GM19324 (cell line): Measurements from ENCODE around the gene SCFD2.

Experiments used
- ATAC-seq: cut with Tn5 transposase; IDR thresholded peaks from one replicate; pipeline ENCODE4 v1.9.1; 2021; ENCODE audit warnings: mild to moderate bottlenecking, moderate library complexity; ENCODE audit not compliant: unreplicated experiment, low FRiP score

The SCFD2 gene

DNA sequence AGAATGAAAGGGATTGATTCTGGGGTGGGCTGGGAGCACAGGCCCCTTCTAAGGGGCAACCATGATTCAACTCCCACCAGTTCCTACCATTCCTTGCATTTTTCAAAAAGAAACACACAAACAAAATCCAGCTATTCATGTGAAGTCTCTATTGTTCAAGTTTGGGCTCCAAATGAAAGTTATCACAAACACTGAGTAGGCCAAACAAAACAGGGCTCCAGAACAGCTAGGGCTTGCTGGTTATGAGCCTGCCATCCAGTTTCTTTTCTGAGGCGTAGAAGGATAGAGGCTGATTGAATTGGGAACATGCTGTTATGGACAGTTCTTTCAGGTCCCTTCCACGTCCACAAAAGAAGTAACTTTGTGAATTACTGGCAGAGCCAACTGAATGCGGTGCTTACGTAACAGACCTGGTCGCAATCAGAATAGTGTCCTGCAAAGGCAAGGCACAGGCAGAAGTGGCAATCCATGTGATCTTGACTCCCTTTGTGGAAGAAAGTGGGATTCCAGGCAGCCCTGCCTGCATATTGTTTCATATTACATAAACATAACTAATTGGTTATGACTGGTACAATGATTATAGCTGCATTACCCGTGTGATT, 244.5 kb downstream of the SCFD2 start:
- ATAC-seq, result no peak

DNA sequence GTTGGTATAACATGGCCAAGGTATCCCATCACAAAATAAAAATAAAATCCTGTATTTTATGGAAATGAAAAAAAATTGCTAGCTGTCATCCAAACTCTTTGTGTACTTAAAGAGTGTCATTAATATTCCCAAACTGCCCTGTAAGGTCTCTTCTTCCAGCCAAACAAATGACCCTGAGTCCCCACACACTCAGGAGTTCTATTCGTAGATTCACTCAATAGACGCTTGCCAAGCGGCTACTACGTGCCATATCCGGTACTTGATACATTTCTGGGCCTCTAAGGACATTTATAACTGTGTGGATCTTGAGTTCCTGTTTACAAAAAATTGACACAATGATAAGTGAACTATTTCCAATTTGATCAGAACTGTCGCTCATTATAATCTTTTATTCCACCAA, 245.1 kb downstream of the SCFD2 start:
- no peak for ATAC-seq

DNA sequence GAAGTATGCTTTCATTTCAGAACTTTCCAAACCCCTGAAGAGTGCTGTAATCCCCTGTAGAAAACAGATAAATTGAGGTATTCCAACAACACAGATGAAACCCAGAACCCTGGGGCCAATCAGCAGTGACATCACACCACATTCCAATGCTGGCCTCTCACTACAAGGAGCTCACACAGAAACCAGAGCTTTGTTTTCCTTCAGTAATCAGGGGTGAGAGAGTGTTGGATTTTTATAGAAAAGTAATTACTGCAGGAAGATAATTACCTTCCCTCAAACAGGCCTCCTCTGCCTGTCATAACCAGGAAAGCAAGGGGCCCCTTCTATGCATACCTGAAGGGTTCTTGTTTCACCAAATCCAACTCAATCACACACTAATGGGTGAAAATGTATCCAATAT, 246.2 kb downstream of the SCFD2 start:
- no peak for ATAC-seq

- no peak for ATAC-seq
Observed at GRCh38 chr4:53118676-53119075, 247.2 kb downstream of the SCFD2 start.

DNA sequence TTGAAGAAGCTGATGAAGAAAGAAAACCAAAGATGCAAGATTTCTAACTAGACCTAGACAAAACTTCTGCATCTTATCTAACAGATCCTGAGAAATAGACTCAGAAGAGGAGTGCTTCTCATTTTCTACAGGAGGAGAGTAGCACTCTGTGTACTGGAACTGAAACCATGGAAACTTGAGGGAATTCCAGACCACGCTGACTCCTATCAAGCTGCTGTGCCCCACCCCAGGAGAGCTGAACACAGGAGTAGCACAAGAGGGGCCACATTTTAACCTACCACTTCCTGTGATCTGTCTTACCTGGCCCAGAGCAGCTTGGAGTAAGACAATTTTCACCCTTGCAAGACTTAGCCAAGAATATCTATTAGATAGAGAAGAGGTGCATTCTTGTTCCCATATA, 248.9 kb downstream of the SCFD2 start:
- ATAC-seq, result no peak

GRCh38 chr4:53113431-53114225, 252.2 kb downstream of the SCFD2 start:
- no peak for ATAC-seq

DNA sequence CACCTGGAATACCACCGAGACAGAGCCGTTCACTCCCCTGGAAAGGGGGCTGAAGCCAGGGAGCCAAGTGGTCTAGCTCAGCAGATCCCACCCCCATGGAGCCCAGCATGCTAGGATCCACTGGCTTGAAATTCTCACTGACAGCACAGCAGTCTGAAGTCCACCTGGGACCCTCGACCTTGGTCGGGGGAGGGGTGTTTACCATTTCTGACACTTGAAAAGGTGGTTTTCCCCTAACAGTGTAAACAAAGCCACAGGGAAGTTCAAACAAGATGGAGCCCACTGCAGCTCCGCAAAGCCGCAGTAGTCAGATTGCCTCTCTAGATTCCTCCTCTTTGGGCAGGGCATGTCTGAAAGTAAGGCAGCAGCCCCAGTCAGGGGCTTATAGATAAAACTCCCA, 260.5 kb downstream of the SCFD2 start:
- ATAC-seq, result no peak

DNA sequence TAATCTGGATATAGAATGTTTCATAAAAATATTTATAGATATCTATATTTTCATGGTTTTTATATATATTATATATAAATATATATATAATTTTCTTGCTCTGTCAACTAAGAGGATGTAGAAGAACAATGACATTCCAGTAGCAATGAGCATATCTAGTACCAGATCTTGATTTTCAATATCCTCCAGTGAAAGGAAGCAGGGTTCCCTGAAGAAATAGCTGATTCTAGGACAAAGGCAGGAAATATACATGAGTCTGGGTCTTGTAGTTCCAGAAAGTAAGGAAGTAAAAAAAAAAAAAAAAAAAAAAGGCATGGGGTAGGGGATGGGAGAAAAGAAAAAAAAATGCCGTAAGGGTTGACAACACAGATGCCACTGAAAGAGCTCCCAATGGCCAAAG, 262.4 kb downstream of the SCFD2 start:
- no peak for ATAC-seq

DNA sequence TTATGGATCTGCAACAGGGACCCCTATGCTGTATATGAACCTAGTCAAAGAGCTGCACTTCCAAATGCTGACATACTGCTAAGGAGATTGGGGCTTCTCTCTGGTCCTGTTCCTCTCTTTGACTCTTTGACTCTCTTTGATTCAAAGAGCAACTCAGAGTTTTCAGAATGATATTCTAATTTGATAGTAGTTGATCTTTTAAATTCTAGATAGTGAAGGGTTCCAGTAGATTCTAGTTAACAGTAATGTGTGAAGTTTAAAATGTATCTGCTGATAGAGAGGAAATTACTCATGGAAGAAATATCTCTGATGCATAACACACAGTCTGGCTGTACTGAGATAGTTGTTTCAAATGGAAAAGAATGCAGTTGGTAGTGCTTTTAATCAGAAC, 264.7 kb downstream of the SCFD2 start:
- no peak for ATAC-seq

DNA sequence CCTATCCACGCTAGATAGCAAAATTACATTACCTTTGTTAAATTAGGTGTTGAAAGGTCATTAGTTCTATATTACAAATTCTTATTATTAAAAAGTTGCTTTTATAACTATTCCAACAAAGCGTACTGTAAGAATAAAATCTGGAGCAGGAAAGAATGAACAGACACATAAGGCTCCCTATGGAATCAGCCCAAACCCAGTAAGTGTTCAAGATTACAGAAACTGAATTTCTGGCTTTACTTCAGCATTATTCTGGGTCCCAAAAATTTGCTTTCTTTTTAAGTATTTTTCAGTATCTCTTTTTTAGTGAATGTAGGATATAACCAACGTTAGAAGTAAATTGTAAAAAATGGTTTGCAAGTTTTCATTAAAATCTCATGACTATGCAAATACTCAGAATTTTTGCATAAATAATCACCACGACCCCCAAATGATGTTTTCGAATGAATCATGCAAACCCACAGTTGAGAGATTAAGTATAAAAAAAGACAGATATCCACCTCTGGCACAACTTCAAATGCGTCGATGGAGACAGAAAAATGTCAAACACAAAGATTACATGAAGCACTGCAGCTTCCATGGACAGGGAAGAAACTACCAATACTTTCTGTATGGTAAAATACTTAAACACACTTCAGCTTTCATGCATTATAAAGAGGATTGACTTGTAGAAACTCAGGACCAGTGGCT, 265.2 kb downstream of the SCFD2 start:
- no peak for ATAC-seq

- ATAC-seq, result no peak
Observed at GRCh38 chr4:53098681-53099121, 267.2 kb downstream of the SCFD2 start.

GRCh38 chr4:53094040-53094439, 271.8 kb downstream of the SCFD2 start:
- no peak for ATAC-seq

- ATAC-seq, result no peak
Observed at GRCh38 chr4:53089936-53090729, 275.7 kb downstream of the SCFD2 start.

GRCh38 chr4:53088152-53088551, 277.7 kb downstream of the SCFD2 start:
- no peak for ATAC-seq

DNA sequence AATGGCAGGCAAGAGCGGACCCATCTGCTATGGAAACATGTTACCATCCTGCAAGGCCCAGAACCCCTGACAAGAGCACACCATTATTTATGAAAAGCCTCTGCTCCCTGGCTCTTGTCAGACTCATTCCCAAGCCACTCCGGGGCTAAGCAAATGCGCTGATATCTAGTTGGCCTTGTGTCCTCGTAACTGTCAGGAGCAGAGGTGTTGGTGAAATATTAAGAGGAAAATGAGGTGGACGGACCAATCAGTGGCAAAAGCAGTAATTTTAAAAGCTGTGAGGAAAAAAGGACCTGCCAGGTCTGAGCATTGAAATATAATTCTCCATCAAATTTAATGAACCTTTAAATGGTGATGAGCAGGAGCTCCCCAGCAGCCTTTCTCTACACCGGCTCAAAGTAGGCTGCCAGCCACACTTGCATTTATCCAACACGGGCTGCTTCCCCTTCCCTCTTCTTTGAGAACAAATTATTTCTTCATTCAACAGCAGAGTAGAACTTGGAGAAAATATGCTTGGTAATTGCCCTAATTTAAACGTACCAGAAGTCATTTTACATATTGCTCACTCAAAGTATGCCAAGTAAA, 289.4 kb downstream of the SCFD2 start:
- no peak for ATAC-seq

DNA sequence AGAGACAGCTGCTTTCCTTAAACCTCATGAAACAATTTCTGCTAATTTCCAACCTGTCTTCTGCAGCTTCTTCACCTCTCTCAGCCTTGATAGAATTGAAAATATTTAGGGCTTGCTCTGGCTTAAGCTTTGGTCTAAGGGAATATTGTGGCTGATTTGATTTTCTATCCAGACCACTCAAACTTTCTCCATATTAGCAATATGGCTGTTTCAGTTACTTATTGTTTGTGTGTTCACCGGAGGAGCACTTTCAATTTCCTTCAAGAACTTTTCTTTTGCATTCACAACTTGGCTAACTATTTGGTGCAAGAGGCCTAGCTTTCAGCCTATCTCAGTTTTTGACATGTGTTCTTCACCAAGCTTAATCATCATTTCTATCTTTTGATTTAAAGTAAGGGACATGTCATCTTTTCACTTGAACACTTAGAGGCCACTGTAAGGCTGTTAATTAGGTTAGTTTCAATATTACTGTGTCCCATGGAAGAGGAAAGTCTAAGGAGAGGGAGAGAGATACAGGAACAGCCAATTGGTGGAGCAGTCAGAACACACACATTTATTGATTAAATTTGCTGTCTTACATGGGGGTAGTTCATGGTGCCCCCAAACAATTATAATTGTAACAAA, 290.6 kb downstream of the SCFD2 start:
- no peak for ATAC-seq

GRCh38 chr4:53068755-53069330, 297.0 kb downstream of the SCFD2 start:
- ATAC-seq, result no peak

DNA sequence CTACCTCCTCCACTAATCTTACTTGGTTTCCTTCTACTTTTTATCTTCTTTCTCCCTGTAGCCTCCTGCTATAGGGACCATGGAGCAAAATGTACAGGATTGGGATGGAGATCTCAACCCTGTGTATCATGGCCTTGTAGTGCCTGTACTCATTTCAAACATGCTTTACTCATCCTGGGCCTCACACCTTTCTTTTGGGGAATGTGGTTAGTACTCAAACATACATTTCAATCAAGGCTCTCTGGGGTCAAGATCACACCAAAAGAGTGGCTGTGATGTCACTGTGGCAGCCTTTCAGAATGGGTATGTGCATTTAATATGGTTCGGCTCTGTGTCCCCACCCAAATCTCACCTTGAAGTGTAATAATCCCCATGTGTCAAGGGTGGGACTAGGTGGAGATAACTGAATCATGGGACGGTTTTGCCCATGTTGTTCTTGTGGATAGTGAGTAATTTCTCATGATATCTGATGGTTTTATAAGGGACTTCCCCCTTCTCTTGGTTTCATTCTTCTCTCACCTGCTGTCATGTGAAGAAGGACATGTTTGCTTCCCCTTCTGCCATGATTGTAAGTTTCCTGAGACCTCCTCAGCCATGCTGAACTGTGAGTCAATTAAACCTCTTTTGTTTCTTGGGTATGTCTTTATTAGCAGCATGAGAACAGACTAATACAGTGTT, 298.6 kb downstream of the SCFD2 start:
- ATAC-seq, result no peak

GRCh38 chr4:53066155-53066554, 299.7 kb downstream of the SCFD2 start:
- ATAC-seq, result no peak
